Adrenal gland (tissue), 12 donors: Measurements from ENCODE around the gene HAVCR2. TPM values are rescaled to one million over a fixed set of nuclear protein-coding genes. Genes with fewer than 3 reads are reported as not detected.
"Not testable (repeated sequence)": the region's sequence is repeated elsewhere in the genome, so short reads cannot be mapped to it uniquely, and the experiment has no call there.

Source experiments
- DNase-seq, 7 donors: peaks; one replicate each; pipeline ENCODE4 v3.0.0-alpha.2; 2019 to 2020
- H3K27ac ChIP-seq, 5 donors: fragments of 200-600 bp; sonication (generic) in 4 of 5; 1 replicate in 3 of 5; 2 replicates in 2 of 5; pipeline versions ENCODE4 v1.5.1 to v1.8.0; 2016 to 2020; ENCODE audit warnings: mild to moderate bottlenecking in 1 of 5
- H3K27me3 ChIP-seq: fragments of 200-600 bp; 2 replicates; pipeline ENCODE4 v1.8.0; 2021
- H3K36me3 ChIP-seq, 2 donors: fragments of 200-600 bp; replicated peaks in 1 of 2; 1 replicate in 1 of 2; 2 replicates in 1 of 2; pipeline versions ENCODE4 v1.5.1 to v1.8.0; 2018 to 2022
- H3K4me1 ChIP-seq, 2 donors: fragments of 200-600 bp; replicated peaks in 1 of 2; 1 replicate in 1 of 2; 2 replicates in 1 of 2; pipeline versions ENCODE4 v1.5.1 to v1.8.0; 2018 to 2021
- H3K4me3 ChIP-seq, 4 donors: fragments of 200-600 bp; sonication (generic) in 3 of 4; one replicate each; pipeline ENCODE4 v1.5.1; 2016 to 2018
- H3K9me3 ChIP-seq, 3 donors: fragments of 200-600 bp; sonication (generic) in 1 of 3; replicated peaks in 1 of 3; 1 replicate in 2 of 3; 2 replicates in 1 of 3; pipeline versions ENCODE4 v1.5.1 to v1.8.0; 2016 to 2021
- CTCF ChIP-seq, 6 experiments: fragments of 450-650 bp in 4 of 6; fragments of 200-600 bp in 2 of 6; sonication (generic) in 1 of 6; IDR thresholded peaks; 1 replicate in 5 of 6; 2 replicates in 1 of 6; pipeline versions ENCODE4 v1.5.1 to v1.8.0; 2016 to 2021; ENCODE audit warnings: antibody characterized with exemption in 6 of 6, mild to moderate bottlenecking in 2 of 6, moderate library complexity in 1 of 6
- POLR2A ChIP-seq, 2 donors: fragments of 450-650 bp; IDR thresholded peaks; one replicate each; pipeline ENCODE4 v1.6.1; 2017; ENCODE audit warnings: antibody characterized with exemption in 2 of 2, mild to moderate bottlenecking in 2 of 2, moderate library complexity in 1 of 2
- WGBS, 4 donors: extraction: QIAGEN DNeasy Blood & Tissue Kit in 2 of 4; methylation state at CpG; one replicate each; pipeline versions ENCODE4 v1.1.5 to v1.1.7; 2013 to 2017; 5-methylcytosine and 5-hydroxymethylcytosine counted together
- intact Hi-C, 2 donors: fragments of 100-400 bp; cut with DNase I; formaldehyde crosslinking; loops; one replicate each; pipeline versions ENCODE4 v1.14.1 to v1.15.0; 2022 to 2023
- polyA plus RNA-seq, 3 donors: library from polyadenylated mRNA; stranded (reverse); fragments of 200-250 nt in 2 of 3; fragments of 350-450 nt in 1 of 3; fragmentation: Illumina TruSeq in 1 of 3; extraction: RNeasy Lipid Tissue Mini Kit (QIAGEN cat#74804) in 1 of 3; gene quantifications; one replicate each; pipeline ENCODE4 v1.2.3, GENCODE V29; 2013 to 2014
- total RNA-seq, 9 donors: library from RNA; depleted of rRNA in 4 of 9; stranded (reverse); fragments of >200 nt in 4 of 9; fragments of 120-200 nt in 1 of 9; fragmentation: NEBNext Ultra II Directional in 1 of 9; extraction: Animal tissue kit (Norgen Biotek cat#: 25700) in 1 of 9; gene quantifications; one replicate each; pipeline versions ENCODE4 v1.1.0 to v1.2.4, GENCODE V29; 2013 to 2023
- donor health status: healthy with polysubstance abuse.
- donor health status: Bipolar disorder and iron deficiency.
- donor health status: DM: yes; HTN: yes; CAD: no.
- donor health status: DM: no; HTN: no; CAD: no.
- donor health status: DM: no; HTN: no; CAD: no.
- donor health status: DM: yes; HTN: yes; CAD: no.

Gene HAVCR2
- total and polyA plus RNA-seq, 12 donors: 2.4 to 48.6 (median 11.8) TPM

DNA sequence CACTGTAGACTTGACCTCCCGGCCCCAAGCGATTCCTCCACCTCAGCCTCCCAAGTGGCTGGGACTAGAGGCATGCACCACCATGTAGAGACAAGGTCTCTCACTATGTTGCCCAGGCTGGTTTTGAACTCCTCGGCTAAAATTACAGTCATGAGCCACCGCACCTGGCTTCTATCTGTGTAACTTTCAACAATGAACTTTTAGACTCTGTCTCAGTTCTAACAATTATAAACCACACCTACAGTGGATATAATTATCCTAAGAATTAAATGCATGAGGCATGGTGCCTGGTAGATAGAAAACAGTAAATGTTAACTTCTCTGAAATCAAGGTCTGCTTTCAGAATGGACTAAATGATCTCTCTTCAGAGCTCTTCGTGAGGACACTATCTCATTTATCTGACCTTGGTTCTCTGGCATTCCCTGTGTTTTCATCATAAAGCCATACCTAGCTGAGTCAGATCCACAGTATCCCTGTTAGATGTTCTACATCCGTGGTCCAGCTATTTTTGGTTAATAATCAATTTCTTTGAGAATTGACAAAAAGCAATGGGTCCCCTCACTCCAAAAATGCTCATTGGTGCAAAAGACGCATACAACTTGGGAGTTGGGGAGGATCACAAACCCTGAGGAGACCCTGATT lies 57.1 kb downstream of the HAVCR2 start:
- Histone ChIP-seq H3K36me3 (no peaks in the 10 kb centered on the region), H3K4me3 (no peak overlapping the region), H3K27me3 (no peaks in the 10 kb centered on the region), H3K27ac (no peak overlapping the region), H3K9me3 (no peaks in the 10 kb centered on the region), H3K4me1 (no peaks in the 10 kb centered on the region)
- TF ChIP-seq POLR2A (IDR thresholded peaks at IDR 0.05) (no peak), CTCF (IDR thresholded peaks at IDR 0.05) (no peak)
- no peak for DNase-seq
- WGBS, 4 donors: 58 to 71% (median 67%) methylated on average over 7 of the region's 7 CpGs
- intact Hi-C loops: no loop called here

GRCh38 chr5:157050050-157050449 lies 58.8 kb downstream of the HAVCR2 start:
- intact Hi-C loops: no loop called here
- no peak for DNase-seq
- Histone ChIP-seq H3K4me3 (no peak overlapping the region), H3K27me3 (no peaks in the 10 kb centered on the region), H3K4me1 (no peaks in the 10 kb centered on the region), H3K27ac (no peak overlapping the region), H3K36me3 (no peaks in the 10 kb centered on the region), H3K9me3 (no peaks in the 10 kb centered on the region)
- TF ChIP-seq CTCF (IDR thresholded peaks at IDR 0.05): no peak
- TF ChIP-seq POLR2A (IDR thresholded peaks at IDR 0.05): no peak
- WGBS, 4 donors: 74 to 83% (median 78%) methylated on average over 5 of the region's 5 CpGs

DNA sequence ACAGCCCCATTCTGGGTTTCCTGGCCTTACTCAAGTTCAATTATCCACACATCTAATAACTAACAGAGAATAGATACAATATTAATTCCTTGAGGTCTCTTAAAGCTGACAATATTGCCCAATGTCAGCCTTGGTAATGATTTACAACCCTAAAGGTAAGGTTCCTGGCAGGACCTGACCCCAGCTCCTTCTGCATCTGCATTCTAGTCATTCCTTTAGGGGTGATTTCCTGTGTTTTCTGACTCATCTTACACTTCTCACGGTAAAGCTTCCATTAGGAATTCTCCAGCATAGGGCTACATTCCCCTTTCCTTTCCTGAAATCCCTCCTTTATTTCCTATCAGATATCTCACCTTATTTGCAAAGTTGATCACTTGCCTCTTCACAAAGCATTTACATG lies 59.2 kb downstream of the HAVCR2 start:
- H3K36me3 ChIP-seq: no peaks in the 10 kb centered on the region
- H3K9me3 ChIP-seq: no peaks in the 10 kb centered on the region
- WGBS, 4 donors: 25 to 67% (median 38%) methylated on average over 1 of the region's 1 CpG
- H3K27ac ChIP-seq: no peak overlapping the region
- no peaks in the 10 kb centered on the region for H3K27me3 ChIP-seq
- no peaks in the 10 kb centered on the region for H3K4me1 ChIP-seq
- DNase-seq: no peak
- H3K4me3 ChIP-seq: no peak overlapping the region
- TF ChIP-seq CTCF (IDR thresholded peaks at IDR 0.05) (no peak), POLR2A (IDR thresholded peaks at IDR 0.05) (no peak)
- intact Hi-C loops: no loop called here

GRCh38 chr5:157047898-157048297 lies 60.9 kb downstream of the HAVCR2 start:
- no peak for DNase-seq
- TF ChIP-seq CTCF (IDR thresholded peaks at IDR 0.05) (no peak), POLR2A (IDR thresholded peaks at IDR 0.05) (no peak)
- H3K4me3 ChIP-seq: no peak overlapping the region
- 91 to 96% (median 93%) methylated on average over 5 of the region's 5 CpGs for WGBS, 4 donors
- no peak overlapping the region for H3K27ac ChIP-seq
- no peaks in the 10 kb centered on the region for H3K4me1 ChIP-seq
- H3K9me3 ChIP-seq: no peaks in the 10 kb centered on the region
- H3K27me3 ChIP-seq: no peaks in the 10 kb centered on the region
- no peaks in the 10 kb centered on the region for H3K36me3 ChIP-seq
- intact Hi-C loops: no loop called here

DNA sequence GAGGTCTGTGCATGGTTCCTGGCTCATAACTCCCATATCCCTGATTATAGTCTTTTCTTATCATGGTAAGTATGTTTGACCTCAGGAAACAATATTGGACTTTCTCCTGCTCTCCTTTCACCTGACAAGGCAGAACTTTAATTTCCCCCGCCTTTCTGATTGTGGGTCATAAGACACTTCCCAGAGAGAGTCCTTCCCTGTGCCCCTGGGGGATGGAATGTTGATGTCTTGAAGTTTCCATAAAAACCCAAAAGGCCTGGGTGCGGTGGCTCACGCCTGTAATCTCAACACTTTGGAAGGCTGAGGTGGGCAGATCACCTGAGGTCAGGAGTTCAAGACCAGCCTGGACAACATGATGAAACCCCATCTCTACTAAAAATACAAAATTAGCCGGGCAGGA lies 61.8 kb downstream of the HAVCR2 start:
- DNase-seq, H3K4me3 ChIP-seq, H3K9me3 ChIP-seq, intact Hi-C loops, H3K27ac ChIP-seq, H3K4me1 ChIP-seq, H3K27me3 ChIP-seq, H3K36me3 ChIP-seq: not testable (repeated sequence)
- 90 to 96% (median 94%) methylated on average over 4 of the region's 4 CpGs for WGBS, 4 donors
